ENCODE measurements around the gene STOX2. TPM values are rescaled to one million over a fixed set of nuclear protein-coding genes. Genes with fewer than 3 reads are reported as not detected.
A peak's percentile ranks its signal among the peaks of the same experiment; 100 is the strongest.

The STOX2 gene
- total RNA-seq, 2 donors from 2014 or later: not detected

DNA sequence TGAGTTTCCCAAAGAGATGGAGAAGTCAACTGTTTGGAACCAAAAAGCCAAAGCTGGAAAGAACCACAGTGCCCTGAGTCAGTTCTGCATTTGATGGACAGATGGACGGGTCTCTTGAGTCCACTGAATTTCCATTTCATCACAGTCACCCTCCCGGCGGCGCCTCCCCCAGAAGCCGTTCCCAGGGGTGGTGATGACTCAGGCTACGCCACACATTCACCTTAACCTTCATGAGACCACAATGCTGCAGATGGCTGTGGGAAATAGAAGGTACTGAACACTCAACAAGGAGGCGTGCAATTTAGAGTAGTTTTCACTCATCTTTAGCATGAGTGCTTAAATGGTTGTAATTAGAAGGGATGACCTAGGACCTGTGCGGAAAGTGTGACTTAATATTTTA, 61.3 kb downstream of the STOX2 start:
- DNase-seq (ENCODE audit: low spot score) (no peak), ATAC-seq (no peak)
- Mint-ChIP-seq H3K27ac (no peak overlapping the region), H3K9me3 (no peaks in the 10 kb centered on the region), H3K4me3 (no peak overlapping the region), H3K27me3 (peaks cover 31 to 57% of the 10 kb centered on the region in 2 donors), H3K36me3 (no peaks in the 10 kb centered on the region), H3K4me1 (ENCODE audit: low read depth in 2 of 2) (peaks cover 0 to 15% of the 10 kb centered on the region in 2 donors)

DNA sequence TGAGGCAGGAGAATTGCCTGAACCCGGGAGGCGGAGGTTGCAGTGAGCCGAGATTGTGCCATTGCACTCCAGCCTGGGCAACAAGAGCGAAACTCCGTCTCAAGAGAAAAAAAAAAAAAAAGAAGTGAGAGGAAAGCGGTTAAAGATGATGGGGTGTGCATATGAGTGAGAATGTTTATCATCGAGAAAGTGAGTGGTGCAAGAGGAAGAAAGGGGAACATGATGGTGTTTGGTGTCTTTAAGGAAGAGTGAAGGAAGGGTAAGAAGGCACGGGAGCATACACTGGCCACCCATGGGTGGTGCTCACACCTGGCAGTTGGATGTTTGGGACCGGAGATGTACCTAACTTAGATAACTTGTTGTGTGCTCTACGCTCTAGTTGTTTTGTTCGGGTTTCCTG, 62.2 kb downstream of the STOX2 start:
- H3K36me3 Mint-ChIP-seq: no peaks in the 10 kb centered on the region
- ATAC-seq: no peak
- H3K9me3 Mint-ChIP-seq: no peaks in the 10 kb centered on the region
- H3K27ac Mint-ChIP-seq: no peak overlapping the region
- H3K27me3 Mint-ChIP-seq: peaks cover 35 to 62% of the 10 kb centered on the region in 2 donors
- no peak overlapping the region for H3K4me3 Mint-ChIP-seq
- no peak for DNase-seq (ENCODE audit: low spot score)
- peaks cover 0 to 15% of the 10 kb centered on the region in 2 donors for H3K4me1 Mint-ChIP-seq (ENCODE audit: low read depth in 2 of 2)

DNA sequence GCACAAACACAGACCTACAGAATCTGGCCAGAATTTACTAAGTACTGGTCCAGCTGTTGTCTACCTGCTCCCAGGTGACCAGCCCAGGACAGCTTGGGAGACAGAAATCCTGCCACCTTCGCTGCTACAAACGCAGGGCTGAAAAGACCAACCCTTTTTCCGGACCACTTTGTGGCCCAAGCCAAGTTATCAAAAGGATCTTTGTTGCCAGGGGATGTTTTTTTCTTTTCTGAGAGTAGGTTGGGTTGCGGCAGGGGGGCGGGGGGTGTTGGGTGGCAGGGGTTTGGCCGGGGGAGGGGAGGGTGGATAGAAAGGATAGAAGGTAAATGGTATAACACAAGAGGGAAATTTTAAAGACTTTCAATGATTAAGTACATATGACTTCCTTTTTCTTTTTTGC, 63.4 kb downstream of the STOX2 start:
- peaks cover 0 to 15% of the 10 kb centered on the region in 2 donors for H3K4me1 Mint-ChIP-seq (ENCODE audit: low read depth in 2 of 2)
- no peaks in the 10 kb centered on the region for H3K9me3 Mint-ChIP-seq
- DNase-seq (ENCODE audit: low spot score) (no peak), ATAC-seq (no peak)
- no peak overlapping the region for H3K4me3 Mint-ChIP-seq
- no peaks in the 10 kb centered on the region for H3K36me3 Mint-ChIP-seq
- peaks cover 37 to 67% of the 10 kb centered on the region in 2 donors for H3K27me3 Mint-ChIP-seq
- H3K27ac Mint-ChIP-seq: no peak overlapping the region

DNA sequence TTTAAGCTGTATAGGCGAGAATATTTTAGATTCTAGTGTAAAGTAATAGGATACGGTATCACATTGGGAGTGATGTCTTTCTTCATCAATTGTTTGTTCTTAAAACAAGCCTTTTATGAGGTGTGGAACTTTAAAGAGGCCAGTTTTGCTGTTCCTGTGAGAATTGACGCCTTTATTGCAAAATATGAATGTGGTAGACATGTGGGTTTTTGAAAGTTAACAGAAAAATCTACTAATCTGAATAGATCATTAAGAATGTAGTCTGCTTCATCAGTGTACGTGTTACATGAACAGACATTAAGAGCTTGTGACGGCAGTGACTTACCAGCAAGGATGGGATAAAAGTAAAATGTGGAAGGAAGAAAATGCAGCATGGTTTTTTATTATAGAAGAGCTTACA, 63.8 kb downstream of the STOX2 start:
- peaks cover 37 to 66% of the 10 kb centered on the region in 2 donors for H3K27me3 Mint-ChIP-seq
- H3K27ac Mint-ChIP-seq: no peak overlapping the region
- no peak for DNase-seq (ENCODE audit: low spot score)
- ATAC-seq: peak in 1 of 2 donors; percentile 61
- no peak overlapping the region for H3K4me3 Mint-ChIP-seq
- H3K4me1 Mint-ChIP-seq (ENCODE audit: low read depth in 2 of 2): peaks cover 0 to 15% of the 10 kb centered on the region in 2 donors
- no peaks in the 10 kb centered on the region for H3K36me3 Mint-ChIP-seq
- no peaks in the 10 kb centered on the region for H3K9me3 Mint-ChIP-seq

DNA sequence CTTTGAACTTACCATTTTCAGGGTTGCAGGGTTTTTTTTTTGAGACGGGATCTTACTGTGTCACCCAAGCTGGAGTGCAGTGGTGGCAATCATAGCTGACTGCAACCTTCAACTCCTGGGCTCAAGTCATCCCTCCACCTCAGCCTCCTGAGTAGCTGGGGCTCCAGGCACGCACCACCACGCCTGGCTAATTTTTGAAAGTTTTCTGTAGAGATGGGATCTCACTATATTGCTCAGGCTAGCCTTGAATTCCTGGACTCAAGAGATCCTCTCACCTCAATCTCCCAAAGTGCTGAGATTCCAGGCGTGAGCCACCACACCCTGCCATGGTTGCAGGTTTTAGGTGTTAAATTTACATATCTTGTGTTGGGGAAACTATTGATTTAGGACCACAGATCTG, 64.5 kb downstream of the STOX2 start:
- H3K9me3 Mint-ChIP-seq: peaks cover 4% of the 10 kb centered on the region
- peaks cover 0 to 15% of the 10 kb centered on the region in 2 donors for H3K4me1 Mint-ChIP-seq (ENCODE audit: low read depth in 2 of 2)
- H3K4me3 Mint-ChIP-seq: no peak overlapping the region
- peaks cover 34 to 67% of the 10 kb centered on the region in 2 donors for H3K27me3 Mint-ChIP-seq
- H3K27ac Mint-ChIP-seq: no peak overlapping the region
- peaks cover 6% of the 10 kb centered on the region for H3K36me3 Mint-ChIP-seq
- DNase-seq (ENCODE audit: low spot score) (no peak), ATAC-seq (no peak)

DNA sequence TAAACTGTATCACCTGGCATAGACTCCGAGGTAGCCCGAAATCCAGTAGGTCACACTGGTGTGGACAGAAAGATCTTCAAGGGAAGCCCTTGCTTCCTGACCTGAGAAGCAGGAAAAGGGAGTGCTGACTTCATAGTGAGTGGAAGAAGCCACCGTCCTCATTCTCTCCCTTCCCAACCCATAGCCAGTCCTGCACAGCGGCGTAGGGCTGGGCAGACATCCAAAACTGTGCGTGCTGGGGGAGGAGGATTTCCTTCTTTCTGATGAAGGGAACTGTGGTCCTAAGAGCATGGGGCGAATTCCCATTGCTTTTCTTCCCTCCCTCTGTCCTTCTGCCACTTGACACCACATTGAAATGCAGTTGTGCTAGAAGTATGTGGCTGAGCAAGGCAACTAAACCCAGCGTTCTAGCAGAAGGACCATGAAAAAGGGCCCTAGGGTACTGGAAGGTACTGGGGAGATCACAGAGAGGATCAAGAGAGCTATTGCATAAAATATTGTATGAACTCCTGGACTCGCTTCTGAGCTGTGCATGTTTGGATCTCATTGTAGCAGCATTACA, 66.9 kb downstream of the STOX2 start:
- H3K9me3 Mint-ChIP-seq: peaks cover 4% of the 10 kb centered on the region
- H3K4me1 Mint-ChIP-seq (ENCODE audit: low read depth in 2 of 2): peaks cover 0 to 15% of the 10 kb centered on the region in 2 donors
- DNase-seq (ENCODE audit: low spot score) (no peak), ATAC-seq (no peak)
- H3K27ac Mint-ChIP-seq: no peak overlapping the region
- H3K27me3 Mint-ChIP-seq: peaks cover 24 to 59% of the 10 kb centered on the region in 2 donors
- H3K4me3 Mint-ChIP-seq: no peak overlapping the region
- peaks cover 7% of the 10 kb centered on the region for H3K36me3 Mint-ChIP-seq

DNA sequence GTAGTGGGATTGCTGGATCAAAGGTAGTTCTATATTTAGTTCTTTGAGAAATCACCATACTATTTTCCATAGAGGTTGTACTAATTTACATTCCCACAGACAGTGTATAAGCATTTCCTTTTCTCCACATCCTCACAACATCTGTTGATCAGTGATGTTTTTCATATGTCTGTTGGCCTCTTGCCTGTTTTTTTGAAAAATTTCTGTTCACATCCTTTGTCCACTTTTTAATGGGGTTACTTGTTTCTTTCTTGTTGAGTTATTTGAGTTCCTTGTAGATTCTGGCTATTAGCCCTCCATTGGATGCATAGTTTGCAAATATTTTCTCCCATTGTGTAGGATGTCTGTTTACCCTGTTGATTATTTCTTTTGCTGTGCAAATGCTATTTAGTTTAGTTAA, 72.6 kb downstream of the STOX2 start:
- Mint-ChIP-seq H3K9me3 (peaks cover 4% of the 10 kb centered on the region), H3K27ac (no peak overlapping the region), H3K4me1 (ENCODE audit: low read depth in 2 of 2) (no peaks in the 10 kb centered on the region), H3K36me3 (peaks cover 7% of the 10 kb centered on the region), H3K4me3 (no peak overlapping the region), H3K27me3 (peaks cover 11 to 41% of the 10 kb centered on the region in 2 donors)
- DNase-seq (ENCODE audit: low spot score) (no peak), ATAC-seq (no peak)

DNA sequence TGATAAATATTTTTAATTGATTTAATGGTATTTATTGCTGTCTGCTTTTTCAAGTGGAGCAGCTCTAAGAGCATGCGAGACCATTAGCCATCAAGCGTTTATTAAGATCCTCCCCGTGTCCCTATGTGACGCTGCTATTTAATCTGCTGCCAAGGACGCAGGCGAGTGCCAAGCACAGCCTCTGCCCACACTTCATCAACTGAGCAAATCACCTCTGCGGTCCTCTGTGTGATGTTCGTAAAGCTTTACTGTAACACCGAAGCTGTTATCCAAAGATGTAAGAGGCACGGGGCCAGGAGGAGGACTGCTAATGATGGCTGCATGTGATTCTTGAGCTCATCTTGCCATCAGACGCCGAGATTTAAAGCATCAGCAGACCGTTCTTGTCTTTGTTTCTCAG, 79.5 kb downstream of the STOX2 start:
- no peak overlapping the region for H3K27ac Mint-ChIP-seq
- DNase-seq (ENCODE audit: low spot score) (no peak), ATAC-seq (no peak)
- no peaks in the 10 kb centered on the region for H3K4me1 Mint-ChIP-seq (ENCODE audit: low read depth in 2 of 2)
- H3K4me3 Mint-ChIP-seq: no peak overlapping the region
- H3K27me3 Mint-ChIP-seq: peaks cover 9 to 16% of the 10 kb centered on the region in 2 donors
- H3K36me3 Mint-ChIP-seq: no peaks in the 10 kb centered on the region
- no peaks in the 10 kb centered on the region for H3K9me3 Mint-ChIP-seq

DNA sequence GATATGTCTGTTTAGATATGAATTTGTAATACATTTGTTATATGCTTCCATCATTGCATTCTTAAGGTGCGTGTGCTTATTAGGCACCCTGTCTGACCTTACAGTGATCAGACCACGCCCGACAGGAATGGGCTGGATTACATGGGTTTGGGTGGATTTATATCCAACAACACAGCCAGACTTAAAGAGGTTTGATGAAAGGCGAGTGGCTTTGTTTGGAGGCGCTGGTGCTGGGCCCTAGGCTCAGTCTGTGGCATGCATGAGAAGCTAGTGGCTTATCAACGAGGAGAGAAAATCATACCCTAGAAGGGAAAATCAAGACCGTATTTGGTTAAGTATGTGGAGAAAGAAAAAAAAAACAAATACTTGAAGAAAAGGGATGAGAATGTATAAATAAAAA, 80.7 kb downstream of the STOX2 start:
- no peak overlapping the region for H3K4me3 Mint-ChIP-seq
- no peak for DNase-seq (ENCODE audit: low spot score)

DNA sequence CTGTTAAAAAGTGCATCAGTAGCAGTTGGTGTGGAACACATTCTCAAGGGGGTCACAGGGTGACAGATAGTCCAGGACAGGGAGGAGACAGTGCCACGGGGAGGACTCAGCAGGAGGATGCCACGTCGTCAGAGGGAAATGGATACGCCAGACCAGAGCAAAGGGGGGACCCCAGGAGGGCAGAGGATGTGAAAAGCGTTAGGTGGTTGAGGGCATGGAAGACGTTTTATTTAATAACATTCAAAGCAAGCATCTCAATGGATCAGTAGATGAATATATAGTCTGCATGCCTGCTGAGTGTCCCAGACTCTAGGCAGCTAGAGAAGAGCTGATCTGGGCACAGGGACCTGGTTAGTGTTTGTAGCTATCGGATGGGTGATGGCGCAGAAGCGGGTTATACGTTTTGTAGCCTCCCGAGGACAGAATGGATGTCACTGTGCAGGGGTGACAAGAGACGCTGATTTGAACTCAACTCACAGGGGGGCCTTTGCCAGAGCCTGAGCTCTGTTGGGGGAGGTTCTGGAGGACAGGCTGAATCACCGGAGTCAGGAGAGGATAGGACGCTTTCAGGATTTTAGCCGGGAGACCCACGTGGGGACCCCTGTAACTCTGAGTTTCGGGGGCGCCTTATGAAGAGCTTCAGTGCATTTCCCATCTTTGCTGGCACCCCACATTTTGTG, 81.3 kb downstream of the STOX2 start:
- Mint-ChIP-seq H3K36me3 (no peaks in the 10 kb centered on the region), H3K4me1 (ENCODE audit: low read depth in 2 of 2) (no peaks in the 10 kb centered on the region), H3K4me3 (no peak overlapping the region), H3K9me3 (no peaks in the 10 kb centered on the region), H3K27me3 (peaks cover 13 to 27% of the 10 kb centered on the region in 2 donors), H3K27ac (no peak overlapping the region)
- DNase-seq (ENCODE audit: low spot score) (no peak), ATAC-seq (no peak)

More for the DNA sequence above, 80.7 kb downstream of the STOX2 start:
- Mint-ChIP-seq H3K27ac (no peak overlapping the region), H3K9me3 (no peaks in the 10 kb centered on the region), H3K36me3 (no peaks in the 10 kb centered on the region), H3K27me3 (peaks cover 13 to 26% of the 10 kb centered on the region in 2 donors), H3K4me1 (ENCODE audit: low read depth in 2 of 2) (no peaks in the 10 kb centered on the region)
- ATAC-seq: no peak

DNA sequence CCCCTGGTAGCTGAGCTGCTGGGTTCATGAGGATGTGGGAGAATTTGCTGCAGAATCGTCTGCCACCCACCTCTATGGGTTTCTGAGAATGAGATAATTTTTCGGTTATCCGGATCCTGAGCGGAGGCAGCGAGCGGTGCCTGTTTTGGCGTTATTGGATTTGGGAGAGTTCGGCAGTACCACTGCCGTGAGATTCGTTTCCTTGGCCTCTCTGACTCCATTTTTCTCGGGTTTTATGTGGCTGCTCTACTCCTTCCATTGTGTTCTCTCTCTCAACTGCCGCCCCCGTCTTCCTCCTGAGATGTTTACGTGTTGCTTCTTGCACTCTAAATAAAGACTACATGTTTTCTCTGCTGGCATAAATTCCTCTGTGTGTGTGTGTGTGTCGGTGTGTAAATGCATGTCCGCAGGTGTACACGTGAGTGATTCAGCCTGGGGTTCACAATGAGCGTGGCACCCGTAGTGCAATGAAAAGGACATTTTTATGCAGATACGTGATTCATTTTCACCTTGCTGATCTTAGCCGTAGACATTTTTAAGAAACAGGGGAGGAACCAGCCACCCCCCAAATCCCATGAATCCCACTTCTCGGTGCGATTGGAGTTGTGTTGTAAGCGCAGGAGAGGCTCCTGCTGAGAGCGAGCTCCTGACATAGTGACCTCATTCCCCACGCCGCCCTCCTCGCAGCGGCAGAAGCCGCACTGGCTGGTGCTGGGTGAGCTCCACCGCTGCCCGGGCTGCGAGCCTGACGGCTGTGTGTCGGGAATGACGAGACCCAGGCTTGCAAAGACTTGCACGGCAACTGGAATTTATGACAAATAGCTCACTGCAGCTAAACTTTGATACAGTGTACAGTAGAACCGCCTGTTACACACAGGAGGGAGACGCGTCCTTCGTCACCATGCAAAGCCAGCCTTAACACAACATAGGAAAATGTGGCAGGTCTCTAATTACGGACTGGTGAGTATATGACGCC, 82.2 kb downstream of the STOX2 start:
- no peak for DNase-seq (ENCODE audit: low spot score)
- Mint-ChIP-seq H3K36me3 (no peaks in the 10 kb centered on the region), H3K9me3 (no peaks in the 10 kb centered on the region), H3K27me3 (peaks cover 13 to 27% of the 10 kb centered on the region in 2 donors), H3K27ac (no peak overlapping the region), H3K4me3 (no peak overlapping the region), H3K4me1 (ENCODE audit: low read depth in 2 of 2) (no peaks in the 10 kb centered on the region)
- no peak for ATAC-seq

DNA sequence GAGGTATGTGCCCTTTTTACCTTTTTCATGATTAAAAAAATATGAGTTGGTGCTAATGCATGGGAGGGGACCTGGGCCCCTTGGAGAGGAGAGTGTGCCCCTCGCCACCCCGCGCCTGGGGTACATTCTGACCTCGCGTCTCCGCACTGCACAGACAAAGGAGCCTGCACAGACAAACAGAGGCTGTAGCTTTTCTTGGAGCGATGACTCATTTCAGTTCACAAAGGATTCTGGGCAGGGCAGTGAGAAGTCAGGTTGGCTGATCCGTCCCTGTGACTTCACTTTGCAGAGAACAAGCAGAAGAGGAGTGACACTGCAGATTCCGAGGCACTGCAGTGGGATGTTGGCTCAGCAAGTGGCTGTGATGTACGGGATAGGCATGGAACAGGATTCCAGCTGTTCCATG, 82.9 kb downstream of the STOX2 start:
- H3K9me3 Mint-ChIP-seq: no peaks in the 10 kb centered on the region
- peak in 1 of 2 donors; percentile 46 for ATAC-seq
- DNase-seq (ENCODE audit: low spot score): no peak
- H3K27ac Mint-ChIP-seq: no peak overlapping the region
- no peaks in the 10 kb centered on the region for H3K4me1 Mint-ChIP-seq (ENCODE audit: low read depth in 2 of 2)
- no peaks in the 10 kb centered on the region for H3K36me3 Mint-ChIP-seq
- no peak overlapping the region for H3K4me3 Mint-ChIP-seq
- H3K27me3 Mint-ChIP-seq: peaks cover 11 to 22% of the 10 kb centered on the region in 2 donors

DNA sequence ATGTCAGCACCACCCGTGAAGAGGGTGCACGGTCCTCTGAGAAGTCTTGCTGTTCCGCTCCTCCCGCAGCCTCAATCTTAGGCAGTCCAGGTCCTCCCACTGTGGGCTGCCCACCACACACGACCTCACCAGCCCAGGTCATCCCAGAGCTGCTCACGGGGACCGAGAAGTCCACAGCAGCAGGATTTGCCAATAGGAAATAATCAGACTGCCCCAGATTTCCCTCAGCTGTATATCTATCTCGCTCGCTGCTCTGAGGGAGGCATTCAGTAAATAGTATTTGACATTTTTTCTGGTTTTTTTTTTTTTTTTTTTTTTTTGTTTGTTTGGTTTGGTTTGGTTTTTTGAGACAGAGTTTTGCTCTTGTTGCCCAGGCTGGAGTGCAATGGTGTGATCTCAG, 83.8 kb downstream of the STOX2 start:
- no peak overlapping the region for H3K27ac Mint-ChIP-seq
- no peak for ATAC-seq
- H3K36me3 Mint-ChIP-seq: no peaks in the 10 kb centered on the region
- no peak overlapping the region for H3K4me3 Mint-ChIP-seq
- DNase-seq (ENCODE audit: low spot score): no peak
- peaks cover 8 to 19% of the 10 kb centered on the region in 2 donors for H3K27me3 Mint-ChIP-seq
- H3K9me3 Mint-ChIP-seq: no peaks in the 10 kb centered on the region
- no peaks in the 10 kb centered on the region for H3K4me1 Mint-ChIP-seq (ENCODE audit: low read depth in 2 of 2)

DNA sequence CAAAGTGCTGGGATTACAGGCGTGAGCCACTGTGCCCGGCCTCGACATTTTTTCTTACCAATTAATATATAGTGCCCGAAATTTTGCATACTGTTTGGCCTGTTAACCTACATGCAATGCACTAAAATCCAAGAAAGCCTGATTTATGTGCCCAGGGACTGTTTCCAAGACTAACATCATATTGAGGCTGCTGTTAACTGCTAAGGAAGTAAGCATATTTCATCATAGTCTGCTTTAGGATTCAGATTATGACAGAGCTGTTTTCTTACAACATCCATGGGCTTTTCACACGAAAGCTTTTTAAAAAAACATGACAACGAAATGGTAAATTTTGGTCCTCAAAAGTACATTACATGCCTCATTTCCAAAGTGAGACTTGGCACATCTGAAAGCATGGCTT, 84.4 kb downstream of the STOX2 start:
- no peak overlapping the region for H3K27ac Mint-ChIP-seq
- H3K9me3 Mint-ChIP-seq: no peaks in the 10 kb centered on the region
- no peak for DNase-seq (ENCODE audit: low spot score)
- ATAC-seq: no peak
- no peaks in the 10 kb centered on the region for H3K4me1 Mint-ChIP-seq (ENCODE audit: low read depth in 2 of 2)
- H3K4me3 Mint-ChIP-seq: no peak overlapping the region
- peaks cover 4 to 20% of the 10 kb centered on the region in 2 donors for H3K27me3 Mint-ChIP-seq
- H3K36me3 Mint-ChIP-seq: no peaks in the 10 kb centered on the region
